Activated B cell treated with CpG ODN at 0.5 μM for 24 hours (primary cell): ENCODE results near the gene MED13L. TPM values are rescaled to one million over a fixed set of nuclear protein-coding genes. Genes with fewer than 3 reads are reported as not detected.

Source experiments
- ATAC-seq: fragments of 200-7000 bp; cut with Tn5 transposase; one replicate; pipeline ENCODE4 v1.10.0; 2021; ENCODE audit warnings: low read depth, mild to moderate bottlenecking, moderate library complexity
- CTCF ChIA-PET: fragments of 350-600 bp; sonication (Branson Sonifier 250); formaldehyde crosslinking; loops from one replicate; lab custom pipeline; 2021; ENCODE audit warnings: antibody characterized with exemption; lab: Charles Lee
- POLR2A ChIA-PET: fragments of 350-600 bp; sonication (Branson Sonifier 250); formaldehyde crosslinking; loops from one replicate; lab custom pipeline; 2021; ENCODE audit warnings: antibody characterized with exemption; lab: Charles Lee
- DNase-seq: peaks from one replicate; pipeline ENCODE4 v3.0.0; 2022
- H3K27ac Mint-ChIP-seq: one replicate; pipeline ENCODE4 v1.8.0; 2020; ENCODE audit warnings: mixed read lengths
- H3K27me3 Mint-ChIP-seq: one replicate; pipeline ENCODE4 v1.8.0; 2021; ENCODE audit warnings: mixed read lengths
- H3K36me3 Mint-ChIP-seq: one replicate; pipeline ENCODE4 v1.8.0; 2021; ENCODE audit warnings: low read depth, mixed read lengths
- H3K4me1 Mint-ChIP-seq: one replicate; pipeline ENCODE4 v1.8.0; 2021; ENCODE audit warnings: mixed read lengths
- H3K4me3 Mint-ChIP-seq: one replicate; pipeline ENCODE4 v1.8.0; 2020; ENCODE audit warnings: mild to moderate bottlenecking, mixed read lengths
- H3K9me3 Mint-ChIP-seq: one replicate; pipeline ENCODE4 v1.8.0; 2020; ENCODE audit warnings: mixed read lengths
- CTCF ChIP-seq: fragments of 200-600 bp; IDR thresholded peaks from one replicate; pipeline ENCODE4 v1.8.0; 2022; ENCODE audit warnings: antibody characterized with exemption, mild to moderate bottlenecking
- intact Hi-C: fragments of 100-400 bp; cut with micrococcal nuclease; formaldehyde crosslinking; loops from one replicate; pipeline ENCODE4 v1.15.1; 2024
- total RNA-seq: library from RNA; stranded (reverse); gene quantifications from 2 replicates; pipeline ENCODE4 v1.2.3, GENCODE V29; 2022

Gene MED13L
- total RNA-seq, 1 donor from 2014 or later = 183 TPM

- Mint-ChIP-seq H3K36me3 (no peaks in the 10 kb centered on the region), H3K27me3 (no peaks in the 10 kb centered on the region), H3K4me1 (peaks cover 42% of the 10 kb centered on the region), H3K4me3 (no peak overlapping the region), H3K27ac (no peak overlapping the region), H3K9me3 (no peaks in the 10 kb centered on the region)
- ChIA-PET CTCF (no interaction called here), POLR2A (interaction anchor here (0.6 kb wide), 1 partner anchor 13 kb away, joined by 3 read pairs; no protein-coding TSS in a partner anchor)
- DNase-seq = no peak
- TF ChIP-seq CTCF = no peak
- intact Hi-C loops = no loop called here
- no peak for ATAC-seq
These were observed 218.9 kb downstream of the MED13L start for GRCh38 chr12:116058574-116058973.

- CTCF ChIA-PET = no interaction called here
- H3K4me3 Mint-ChIP-seq = no peak overlapping the region
- no peak for TF ChIP-seq CTCF
- no peaks in the 10 kb centered on the region for H3K36me3 Mint-ChIP-seq
- intact Hi-C loops = no loop called here
- ATAC-seq (no peak), DNase-seq (no peak)
- POLR2A ChIA-PET = interaction anchor here (1.0 kb wide), 1 partner anchor 217 kb away, joined by 3 read pairs; no protein-coding TSS in a partner anchor
- H3K4me1 Mint-ChIP-seq = peaks cover 49% of the 10 kb centered on the region
- no peaks in the 10 kb centered on the region for H3K9me3 Mint-ChIP-seq
- no peak overlapping the region for H3K27ac Mint-ChIP-seq
- H3K27me3 Mint-ChIP-seq = no peaks in the 10 kb centered on the region
These were observed 220.1 kb downstream of the MED13L start for GRCh38 chr12:116057356-116057755.

- Mint-ChIP-seq H3K4me3 (no peak overlapping the region), H3K36me3 (no peaks in the 10 kb centered on the region), H3K4me1 (peaks cover 49% of the 10 kb centered on the region), H3K9me3 (no peaks in the 10 kb centered on the region), H3K27me3 (no peaks in the 10 kb centered on the region), H3K27ac (no peak overlapping the region)
- ChIA-PET CTCF (no interaction called here), POLR2A (interaction anchor here (0.6 kb wide), 1 partner anchor 684 kb away, joined by 4 read pairs; no protein-coding TSS in a partner anchor)
- ATAC-seq (no peak), DNase-seq (no peak)
- intact Hi-C loops = no loop called here
- no peak for TF ChIP-seq CTCF
These were observed 221.4 kb downstream of the MED13L start for GRCh38 chr12:116055895-116056607.

- no peak for ATAC-seq
- POLR2A ChIA-PET = no interaction called here
- no peaks in the 10 kb centered on the region for H3K27me3 Mint-ChIP-seq
- no peak overlapping the region for H3K27ac Mint-ChIP-seq
- no peak for TF ChIP-seq CTCF
- intact Hi-C loops = no loop called here
- H3K9me3 Mint-ChIP-seq = no peaks in the 10 kb centered on the region
- no peak overlapping the region for H3K4me3 Mint-ChIP-seq
- DNase-seq = no peak
- peaks cover 49% of the 10 kb centered on the region for H3K4me1 Mint-ChIP-seq
- no peaks in the 10 kb centered on the region for H3K36me3 Mint-ChIP-seq
- CTCF ChIA-PET = no interaction called here
These were observed 223.2 kb downstream of the MED13L start for GRCh38 chr12:116054280-116054679.

- CTCF ChIA-PET = interaction anchor here (1.2 kb wide), 1 partner anchor 38 kb away, joined by 3 read pairs; no protein-coding TSS in a partner anchor
- H3K4me3 Mint-ChIP-seq = no peak overlapping the region
- no peak for ATAC-seq
These were observed 223.9 kb downstream of the MED13L start for GRCh38 chr12:116053479-116054200.

More at GRCh38 chr12:116053479-116054200, 223.9 kb downstream of the MED13L start:
- no peaks in the 10 kb centered on the region for H3K27me3 Mint-ChIP-seq
- POLR2A ChIA-PET = no interaction called here
- no peak for TF ChIP-seq CTCF
- intact Hi-C loops = no loop called here
- no peak overlapping the region for H3K27ac Mint-ChIP-seq
- H3K9me3 Mint-ChIP-seq = no peaks in the 10 kb centered on the region
- no peak for DNase-seq
- peaks cover 55% of the 10 kb centered on the region for H3K4me1 Mint-ChIP-seq
- H3K36me3 Mint-ChIP-seq = no peaks in the 10 kb centered on the region
